AG09319 (cell line): ENCODE data around the gene TAF13.
"Not testable (repeated sequence)": the region's sequence is repeated elsewhere in the genome, so short reads cannot be mapped to it uniquely, and the experiment has no call there.

ENCODE experiments used
- DNase-seq: peaks from one replicate; pipeline ENCODE4 v3.0.0-alpha.2; 2010; ENCODE audit warnings: low read depth; ENCODE audit errors: extremely low read depth
- TF ChIP-seq, protein P1 (sequence below): IDR thresholded peaks from 2 replicates; pipeline ENCODE4 v1.5.1; 2011; ENCODE audit warnings: low read depth, mild to moderate bottlenecking, inconsistent platforms, low read length, moderate library complexity

The TAF13 gene

GRCh38 chr1:109046671-109047070 lies 29.1 kb downstream of the TAF13 start:
- no peak for DNase-seq
- TF ChIP-seq, protein P1, sequence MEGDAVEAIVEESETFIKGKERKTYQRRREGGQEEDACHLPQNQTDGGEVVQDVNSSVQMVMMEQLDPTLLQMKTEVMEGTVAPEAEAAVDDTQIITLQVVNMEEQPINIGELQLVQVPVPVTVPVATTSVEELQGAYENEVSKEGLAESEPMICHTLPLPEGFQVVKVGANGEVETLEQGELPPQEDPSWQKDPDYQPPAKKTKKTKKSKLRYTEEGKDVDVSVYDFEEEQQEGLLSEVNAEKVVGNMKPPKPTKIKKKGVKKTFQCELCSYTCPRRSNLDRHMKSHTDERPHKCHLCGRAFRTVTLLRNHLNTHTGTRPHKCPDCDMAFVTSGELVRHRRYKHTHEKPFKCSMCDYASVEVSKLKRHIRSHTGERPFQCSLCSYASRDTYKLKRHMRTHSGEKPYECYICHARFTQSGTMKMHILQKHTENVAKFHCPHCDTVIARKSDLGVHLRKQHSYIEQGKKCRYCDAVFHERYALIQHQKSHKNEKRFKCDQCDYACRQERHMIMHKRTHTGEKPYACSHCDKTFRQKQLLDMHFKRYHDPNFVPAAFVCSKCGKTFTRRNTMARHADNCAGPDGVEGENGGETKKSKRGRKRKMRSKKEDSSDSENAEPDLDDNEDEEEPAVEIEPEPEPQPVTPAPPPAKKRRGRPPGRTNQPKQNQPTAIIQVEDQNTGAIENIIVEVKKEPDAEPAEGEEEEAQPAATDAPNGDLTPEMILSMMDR = no peak

- DNase-seq = no peak
These were observed 30.2 kb downstream of the TAF13 start for GRCh38 chr1:109045595-109045994.

GRCh38 chr1:109041621-109042468 lies 34.0 kb downstream of the TAF13 start, which contains the start of gene WDR47:
WDR47 (minus strand) TSS chr1:109042102; CDS start chr1:109023512, 18,590 bp downstream.
- DNase-seq = peak; percentile 85
- TF ChIP-seq, protein P1 = no peak

More at GRCh38 chr1:109045595-109045994, 30.2 kb downstream of the TAF13 start:
- TF ChIP-seq, protein P1 = no peak

DNA sequence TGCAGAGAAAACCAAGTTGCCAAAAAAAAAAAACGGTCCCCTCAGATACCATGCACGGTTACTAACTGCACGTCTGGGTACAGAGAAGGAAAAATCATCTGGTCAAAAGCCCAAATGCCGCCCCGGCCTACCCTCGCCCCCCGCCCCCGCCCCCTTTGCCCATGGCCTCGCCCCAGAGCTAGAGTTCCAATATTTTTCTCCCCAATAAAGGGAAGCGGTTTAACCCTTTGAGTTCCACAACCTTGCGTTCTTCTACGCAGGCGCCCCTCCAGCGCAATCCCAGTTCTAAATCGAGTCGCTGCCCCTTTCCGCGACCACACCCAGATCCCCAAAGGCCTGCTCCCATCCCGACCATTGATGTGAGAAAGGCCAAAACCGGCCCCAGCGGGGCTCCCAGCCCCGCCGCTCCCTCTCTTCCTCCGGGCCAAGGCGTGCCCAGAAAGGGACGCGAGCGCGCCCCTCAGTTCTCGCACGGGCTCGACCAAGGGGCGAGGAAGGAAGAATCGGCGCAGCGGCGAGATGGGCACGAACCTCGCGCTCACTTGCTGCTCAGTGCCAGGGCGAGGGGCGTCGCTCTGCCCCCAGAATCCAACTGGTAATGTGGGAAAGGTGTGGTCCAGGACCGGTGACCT lies 34.7 kb downstream of the TAF13 start:
- no peak for DNase-seq

GRCh38 chr1:109040627-109040988 lies 35.2 kb downstream of the TAF13 start:
- TF ChIP-seq, protein P1 = no peak

More for the DNA sequence above, 34.7 kb downstream of the TAF13 start:
- TF ChIP-seq, protein P1 = no peak

GRCh38 chr1:109034382-109034781 lies 41.4 kb downstream of the TAF13 start:
- no peak for DNase-seq
- TF ChIP-seq, protein P1 = no peak

More at GRCh38 chr1:109040627-109040988, 35.2 kb downstream of the TAF13 start:
- no peak for DNase-seq

GRCh38 chr1:109029493-109029892 lies 46.3 kb downstream of the TAF13 start:
- DNase-seq = not testable (repeated sequence)
